Measurements from ENCODE around the gene TPBGL. TPM values are rescaled to one million over a fixed set of nuclear protein-coding genes. Genes with fewer than 3 reads are reported as not detected.

TPBGL gene
- polyA plus RNA-seq, 3 donors, result not detected

GRCh38 chr11:75269896-75270295 is 29.3 kb downstream of the TPBGL start:
- peaks cover 77 to 96% of the 10 kb centered on the region in 2 donors for H3K36me3 Mint-ChIP-seq
- no peaks in the 10 kb centered on the region for H3K9me3 ChIP-seq (replicated peaks in 1 of 2; ENCODE audit: control insufficient read depth in 1 of 2, insufficient read depth in 1 of 2, low read length in 2 of 2)
- 99% methylated on average over 8 of the region's 9 CpGs for WGBS (ENCODE audit: insufficient coverage)
- H3K79me2 ChIP-seq (ENCODE audit: insufficient read depth, low read length), result no peaks in the 10 kb centered on the region
- peaks cover 72 to 92% of the 10 kb centered on the region in 2 donors for H3K36me3 ChIP-seq (replicated peaks in 1 of 2; ENCODE audit: control insufficient read depth in 1 of 2, insufficient read depth in 2 of 2, low read length in 2 of 2)
- DNase-seq, result no peak
- H3K27me3 Mint-ChIP-seq (ENCODE audit: low read depth in 3 of 3), result no peaks in the 10 kb centered on the region
- H3K27ac Mint-ChIP-seq, result peak overlapping the region in 1 of 7 donors; percentile 26
- H3K9me3 Mint-ChIP-seq, result no peaks in the 10 kb centered on the region
- no peak overlapping the region for H2AFZ ChIP-seq (ENCODE audit: insufficient read depth, low read depth, low read length, poor library complexity, severe bottlenecking)
- H3K4me2 ChIP-seq (replicated peaks; ENCODE audit: extremely low read depth, low read length, poor library complexity, severe bottlenecking), result no peak overlapping the region
- H3K4me3 Mint-ChIP-seq, result no peak overlapping the region
- no peak overlapping the region for H3K27ac ChIP-seq (ENCODE audit: low read depth in 1 of 2, low read length in 2 of 2)
- no peaks in the 10 kb centered on the region for H3K27me3 ChIP-seq (ENCODE audit: control insufficient read depth in 2 of 2, insufficient read depth in 2 of 2, low read length in 2 of 2)
- H4K20me1 ChIP-seq (ENCODE audit: insufficient read depth, low read length), result peaks cover 94% of the 10 kb centered on the region
- no peak overlapping the region for H3K9ac ChIP-seq (ENCODE audit: insufficient read depth, low read length, poor library complexity, severe bottlenecking)
- peaks cover 39% of the 10 kb centered on the region in 2 donors for H3K4me1 ChIP-seq (ENCODE audit: control insufficient read depth in 1 of 2, insufficient read depth in 2 of 2, low read length in 2 of 2)
- H3K4me1 Mint-ChIP-seq, result peaks cover 44% of the 10 kb centered on the region
- H3K4me3 ChIP-seq (replicated peaks in 1 of 3; ENCODE audit: low read depth in 2 of 3, low read length in 3 of 3), result no peak overlapping the region
- intact Hi-C loops (cut with micrococcal nuclease), result loop anchor here in 1 of 2 donors (5.0 kb wide), 1 partner anchor 412 kb away; no protein-coding TSS in a partner anchor
- TF ChIP-seq CTCF (IDR thresholded peaks at IDR 0.05), result no peak

GRCh38 chr11:75270896-75271418 is 30.4 kb downstream of the TPBGL start:
- H3K4me3 ChIP-seq (replicated peaks in 1 of 3; ENCODE audit: low read depth in 2 of 3, low read length in 3 of 3), result no peak overlapping the region
- WGBS (ENCODE audit: insufficient coverage), result 98% methylated on average over 3 of the region's 3 CpGs
- intact Hi-C loops (cut with micrococcal nuclease), result no loop called here
- DNase-seq, result no peak
- H3K9me3 ChIP-seq (replicated peaks in 1 of 2; ENCODE audit: control insufficient read depth in 1 of 2, insufficient read depth in 1 of 2, low read length in 2 of 2), result no peaks in the 10 kb centered on the region
- Mint-ChIP-seq H3K4me1 (peaks cover 42% of the 10 kb centered on the region), H3K36me3 (peaks cover 73 to 92% of the 10 kb centered on the region in 2 donors), H3K4me3 (no peak overlapping the region), H3K27ac (peak overlapping the region in 3 of 7 donors; percentile 16 to 41 (median 32)), H3K9me3 (no peaks in the 10 kb centered on the region), H3K27me3 (ENCODE audit: low read depth in 3 of 3) (no peaks in the 10 kb centered on the region)
- H2AFZ ChIP-seq (ENCODE audit: insufficient read depth, low read depth, low read length, poor library complexity, severe bottlenecking), result no peak overlapping the region
- H3K27ac ChIP-seq (ENCODE audit: low read depth in 1 of 2, low read length in 2 of 2), result no peak overlapping the region
- peaks cover 92% of the 10 kb centered on the region for H4K20me1 ChIP-seq (ENCODE audit: insufficient read depth, low read length)
- no peaks in the 10 kb centered on the region for H3K27me3 ChIP-seq (ENCODE audit: control insufficient read depth in 2 of 2, insufficient read depth in 2 of 2, low read length in 2 of 2)
- peaks cover 38% of the 10 kb centered on the region in 2 donors for H3K4me1 ChIP-seq (ENCODE audit: control insufficient read depth in 1 of 2, insufficient read depth in 2 of 2, low read length in 2 of 2)
- H3K9ac ChIP-seq (ENCODE audit: insufficient read depth, low read length, poor library complexity, severe bottlenecking), result no peak overlapping the region
- H3K36me3 ChIP-seq (replicated peaks in 1 of 2; ENCODE audit: control insufficient read depth in 1 of 2, insufficient read depth in 2 of 2, low read length in 2 of 2), result peaks cover 68 to 85% of the 10 kb centered on the region in 2 donors
- H3K79me2 ChIP-seq (ENCODE audit: insufficient read depth, low read length), result no peaks in the 10 kb centered on the region
- TF ChIP-seq CTCF (IDR thresholded peaks at IDR 0.05), result peak; percentile 14
- H3K4me2 ChIP-seq (replicated peaks; ENCODE audit: extremely low read depth, low read length, poor library complexity, severe bottlenecking), result no peak overlapping the region

Measured in CD14-positive monocyte (primary cell).